Measurements from ENCODE around the gene LRRC3. TPM values are rescaled to one million over a fixed set of nuclear protein-coding genes. Genes with fewer than 3 reads are reported as not detected.

Gene LRRC3
- total and polyA plus RNA-seq, 2 of the 8 experiments (the other 6 are each of a cell fraction or from before 2014, with no cell fraction given): 3.1 to 5.4 TPM

DNA sequence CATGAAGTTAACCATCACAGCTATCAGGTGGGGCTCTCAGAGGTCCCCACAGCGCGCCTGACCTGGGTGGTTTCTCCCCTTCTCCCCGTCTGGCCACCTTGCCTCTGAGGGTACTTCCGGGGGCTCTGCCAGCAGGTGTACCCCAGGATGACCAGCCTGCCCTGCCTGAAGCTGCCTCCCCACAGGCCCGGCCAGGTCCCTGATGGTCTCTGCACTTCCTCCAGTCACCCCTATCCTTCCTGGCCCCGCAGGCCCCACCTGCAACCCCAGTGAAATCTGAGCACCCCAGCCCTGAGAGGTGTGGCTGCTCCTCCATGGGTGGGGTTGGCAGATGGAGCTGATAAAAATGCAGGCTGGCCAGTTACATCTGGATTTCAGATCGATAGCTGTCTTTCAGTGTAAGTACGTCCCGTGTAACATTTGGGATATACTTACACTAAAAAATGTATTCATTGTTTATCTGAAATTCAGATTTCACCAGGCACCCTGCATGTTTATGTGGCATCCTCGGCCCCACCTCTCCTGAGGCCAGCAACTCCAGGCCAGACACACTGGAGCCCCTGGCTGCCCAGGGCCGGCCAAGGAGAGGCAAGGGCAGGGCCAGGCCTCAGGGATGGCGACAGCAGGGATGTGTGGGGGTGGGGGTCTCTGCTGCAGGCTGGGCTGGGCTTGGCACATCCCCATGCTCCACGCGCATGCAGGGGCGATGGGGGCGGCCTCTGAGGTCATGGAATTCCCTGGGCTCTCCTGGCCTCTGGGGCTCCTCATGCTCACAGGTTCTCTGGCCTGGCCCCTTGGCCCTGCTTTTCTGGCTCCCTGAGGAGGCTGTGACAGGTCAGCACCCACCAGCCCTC lies 25.1 kb downstream of the LRRC3 start:
- Histone ChIP-seq H2BK120ac (replicated peaks; ENCODE audit: low read depth, low read length) (no peak overlapping the region), H4K20me1 (replicated peaks in 1 of 2; ENCODE audit: control insufficient read depth in 1 of 2, insufficient read depth in 2 of 2, low read length in 2 of 2) (no peaks in the 10 kb centered on the region), H2BK12ac (ENCODE audit: low read depth, low read length) (0 out of 2 replicates have a peak overlapping the region, but pooled peaks have one; percentile 27), H2BK5ac (ENCODE audit: low read depth, low read length) (no peak overlapping the region), H3K4me2 (ENCODE audit: insufficient read depth in 1 of 2, low read depth in 2 of 2, low read length in 2 of 2) (no peak overlapping the region), H2AK5ac (ENCODE audit: low read depth, low read length) (no peak overlapping the region), H3K27me3 (replicated peaks in 1 of 4; ENCODE audit: control insufficient read depth in 3 of 4, extremely low read depth in 1 of 4, insufficient read depth in 3 of 4, low read length in 3 of 4) (no peaks in the 10 kb centered on the region; a peak in 1 of 7 replicates), H4K8ac (ENCODE audit: extremely low read depth, insufficient read depth, low read length) (no peak overlapping the region), H4K91ac (replicated peaks; ENCODE audit: insufficient read length, low read length) (no peak overlapping the region), H2BK15ac (ENCODE audit: low read length) (no peak overlapping the region), H2BK20ac (ENCODE audit: low read length) (no peak overlapping the region), H3K4ac (replicated peaks; ENCODE audit: insufficient read length, low read depth, low read length) (no peak overlapping the region), H3K23ac (ENCODE audit: insufficient read length) (no peak overlapping the region), H3K4me1 (replicated peaks in 1 of 4; ENCODE audit: control insufficient read depth in 3 of 4, insufficient read depth in 4 of 4, low read length in 3 of 4) (peaks cover 0 to 3% (median 0%) of the 10 kb centered on the region in 4 experiments; a peak in 3 of 7 replicates), H3K4me3 (ENCODE audit: extremely low read depth in 1 of 4, insufficient read depth in 2 of 4, low read depth in 3 of 4, low read length in 4 of 4) (no peak overlapping the region), H3K9ac (replicated peaks in 1 of 4; ENCODE audit: extremely low read depth in 1 of 4, low read depth in 3 of 4, low read length in 3 of 4) (no peak overlapping the region), H3K27ac (ENCODE audit: low read depth, low read length) (no peak overlapping the region), H3K18ac (ENCODE audit: extremely low read depth, low read length) (no peak overlapping the region), H3K14ac (ENCODE audit: insufficient read length) (no peak overlapping the region), H3K36me3 (ENCODE audit: control insufficient read depth in 2 of 4, insufficient read depth in 4 of 4, low read length in 3 of 4) (no peaks in the 10 kb centered on the region), H3K23me2 (ENCODE audit: low read depth, low read length) (no peaks in the 10 kb centered on the region), H2AFZ (ENCODE audit: low read length) (no peak overlapping the region), H3K9me3 (ENCODE audit: insufficient read depth in 2 of 2, low read depth in 1 of 2, low read length in 1 of 2) (no peaks in the 10 kb centered on the region), H3K56ac (replicated peaks; ENCODE audit: insufficient read length, low read depth, low read length) (no peak overlapping the region), H4K5ac (ENCODE audit: insufficient read length, low read depth, low read length) (no peak overlapping the region), H3K79me1 (ENCODE audit: low read depth, low read length) (no peaks in the 10 kb centered on the region), H3K79me2 (ENCODE audit: control insufficient read depth in 1 of 2, insufficient read depth in 2 of 2, low read length in 2 of 2) (no peaks in the 10 kb centered on the region)
- ChIA-PET CTCF (ENCODE audit: partially characterized antibody) (interaction anchor here (0.6 to 2.9 kb wide), 24 partner anchors 9 to 313 kb away, joined by 3 to 20 read pairs (median 4); partner anchors contain the start of gene PFKL), POLR2A (ENCODE audit: partially characterized antibody) (interaction anchor here (0.6 to 0.7 kb wide), 3 partner anchors 42 to 179 kb away, joined by 3 to 4 read pairs (median 3); no protein-coding TSS in a partner anchor)
- 75% methylated on average over 16 of the region's 16 CpGs; no CpG with 5 or more reads in 1 of the 2 experiments for WGBS, 2 experiments (ENCODE audit: extremely low coverage in 1 of 2, insufficient coverage in 1 of 2, insufficient read length in 1 of 2, insufficient replicate concordance in 2 of 2, low coverage in 1 of 2, low lambda C conversion rate in 2 of 2, missing lambda C conversion rate in 1 of 2)
- DNase-seq (ENCODE audit: low read depth in 1 of 2, low spot score in 2 of 2) (no peak), FAIRE-seq (no peak)
- TF ChIP-seq TAF7 (optimal IDR thresholded peaks at IDR 0.05; ENCODE audit: borderline replicate concordance, low read depth, low read length) (no peak), RAD21 (IDR thresholded peaks at IDR 0.05 in 1 of 2, conservative IDR thresholded peaks at IDR 0.05 in 1 of 2; ENCODE audit: low read depth in 2 of 2, low read length in 2 of 2) (no peak), HDAC6 (IDR thresholded peaks at IDR 0.05; ENCODE audit: low read depth, low read length) (no peak), CREB1 (IDR thresholded peaks at IDR 0.05) (no peak), TCF12 (IDR thresholded peaks at IDR 0.05; ENCODE audit: low read depth, low read length) (no peak), YY1 (IDR thresholded peaks at IDR 0.05; ENCODE audit: low read depth, low read length) (no peak), TAF1 (IDR thresholded peaks at IDR 0.05; ENCODE audit: low read depth, low read length) (no peak), GTF2F1 (IDR thresholded peaks at IDR 0.05; ENCODE audit: borderline replicate concordance, low read depth, low read length) (no peak), PHF8 (conservative IDR thresholded peaks at IDR 0.05; ENCODE audit: low read depth, low read length) (no peak)

Data from H1 (cell line).